SKM-1 (cell line): ENCODE measurements around the gene TRIM4.
"Not testable (repeated sequence)": the region's sequence is repeated elsewhere in the genome, so short reads cannot be mapped to it uniquely, and the experiment has no call there.

Experiments used
- DNase-seq: peaks from one replicate; lab custom pipeline; 2025; ENCODE audit not compliant: unreplicated experiment; lab: John Stamatoyannopoulos, UW

TRIM4 gene

GRCh38 chr7:99920149-99920548 lies 819 bp upstream of the TRIM4 start:
- DNase-seq, result no peak

- DNase-seq, result no peak
Measured at GRCh38 chr7:99919814-99920112, 433 bp upstream of the TRIM4 start.

- no peak for DNase-seq
Measured at GRCh38 chr7:99910976-99911375, 8.4 kb downstream of the TRIM4 start.

- no peak for DNase-seq
Measured at GRCh38 chr7:99901581-99901980, 17.7 kb downstream of the TRIM4 start.

DNA sequence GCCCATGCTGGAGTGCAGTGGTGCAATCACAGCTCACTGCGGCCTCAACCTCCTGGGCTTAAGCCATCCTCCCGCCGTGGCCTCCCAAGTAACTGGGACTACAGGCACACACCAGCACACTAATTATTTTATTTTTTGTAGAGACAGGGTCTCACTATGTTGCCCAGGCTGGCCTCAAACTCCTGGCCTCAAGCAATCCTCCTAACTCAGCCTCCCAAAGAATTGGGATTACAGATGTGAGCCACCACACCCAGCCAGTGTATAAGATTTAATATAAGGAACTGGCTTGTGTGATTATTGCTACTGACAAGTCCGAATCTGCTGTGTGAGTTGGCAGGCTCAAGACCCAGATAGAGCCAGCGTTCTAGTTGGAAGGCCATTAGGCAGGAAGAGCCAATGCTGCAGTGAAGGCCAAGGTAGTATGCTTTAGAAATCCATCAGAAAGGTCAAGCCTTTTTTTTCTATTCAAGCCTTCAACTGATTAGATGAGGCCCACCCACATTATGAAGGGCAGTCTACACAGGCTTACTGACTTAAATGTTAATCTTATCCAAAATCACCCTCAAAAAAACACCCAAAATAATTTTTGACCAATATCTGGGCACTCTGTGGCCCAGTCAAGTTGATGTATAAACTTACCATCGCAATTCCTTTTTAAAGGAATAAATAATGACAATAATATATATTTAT lies 19.4 kb downstream of the TRIM4 start:
- no peak for DNase-seq

DNA sequence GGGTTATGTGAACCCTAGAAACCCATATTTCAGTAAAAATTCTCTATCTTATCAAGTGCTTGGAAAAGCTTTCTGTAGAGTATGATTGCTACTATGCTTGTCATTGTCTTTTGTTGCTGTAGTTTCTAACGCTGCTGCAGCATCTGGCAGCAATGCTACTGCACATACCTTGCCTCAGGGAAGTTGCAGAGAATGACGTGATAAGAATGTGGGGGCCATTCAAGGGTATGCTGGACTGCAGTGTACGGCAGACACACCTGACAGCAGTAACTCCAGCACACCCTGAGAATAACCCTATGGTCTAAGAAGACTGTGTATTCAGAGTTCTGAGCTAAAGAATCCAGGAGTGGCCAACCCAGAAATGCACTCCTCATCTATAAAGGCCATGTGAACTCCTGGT lies 20.5 kb downstream of the TRIM4 start:
- no peak for DNase-seq

- no peak for DNase-seq
Measured at GRCh38 chr7:99898023-99898357, 21.3 kb downstream of the TRIM4 start.

GRCh38 chr7:99897322-99898022 lies 21.9 kb downstream of the TRIM4 start:
- DNase-seq, result no peak

- DNase-seq, result no peak
Measured at GRCh38 chr7:99894738-99895137, 24.6 kb downstream of the TRIM4 start.

DNA sequence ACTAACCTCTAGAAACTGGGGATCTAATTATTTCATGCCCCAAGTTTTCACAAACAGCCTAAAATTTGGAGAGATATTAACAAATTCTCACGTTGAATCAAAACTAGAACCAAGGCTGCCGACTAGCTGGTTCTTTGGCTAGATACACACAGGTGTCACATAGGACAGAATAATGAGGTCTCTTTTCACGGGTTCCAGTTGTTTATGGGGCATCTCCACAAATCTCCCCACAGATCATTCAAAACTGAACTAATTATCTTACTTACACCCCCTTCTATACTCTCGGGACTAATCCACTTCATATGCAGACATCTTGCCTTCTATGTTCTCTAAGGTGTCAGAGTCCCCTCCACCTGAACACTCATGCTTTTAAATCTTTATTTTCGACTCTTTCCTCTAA lies 26.1 kb downstream of the TRIM4 start:
- DNase-seq, result no peak

DNA sequence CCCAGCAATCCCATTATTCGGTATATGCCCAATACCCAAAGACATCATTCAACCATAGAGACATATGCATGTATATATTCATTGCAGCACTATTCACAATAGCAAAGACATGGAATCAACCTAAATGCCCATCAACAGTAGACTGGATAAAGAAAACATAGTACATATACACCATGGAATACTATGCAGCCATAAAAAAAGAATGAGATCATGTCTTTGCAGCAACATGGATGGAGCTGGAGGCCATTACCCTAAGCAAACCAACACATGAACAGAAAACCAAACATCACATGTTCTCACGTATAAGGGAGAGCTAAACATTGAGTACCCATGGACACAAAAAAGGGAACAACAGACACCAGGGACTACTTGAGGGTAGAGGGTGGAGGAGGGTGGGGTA lies 29.0 kb downstream of the TRIM4 start:
- not testable (repeated sequence) for DNase-seq

DNA sequence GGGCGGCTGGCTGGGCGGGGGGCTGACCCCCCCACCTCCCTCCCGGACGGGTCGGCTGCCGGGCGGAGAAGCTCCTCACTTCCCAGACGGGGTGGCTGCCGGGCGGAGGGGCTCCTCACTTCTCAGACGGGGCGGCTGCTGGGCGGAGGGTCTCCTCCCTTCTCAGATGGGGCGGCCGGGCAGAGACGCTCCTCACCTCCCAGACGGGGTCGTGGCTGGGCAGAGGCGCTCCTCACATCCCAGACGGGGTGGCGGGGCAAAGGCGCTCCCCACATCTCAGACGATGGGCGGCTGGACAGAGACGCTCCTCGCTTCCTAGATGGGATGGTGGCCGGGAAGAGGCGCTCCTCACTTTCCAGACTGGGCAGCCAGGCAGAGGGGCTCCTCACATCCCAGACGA lies 31.0 kb downstream of the TRIM4 start:
- DNase-seq, result not testable (repeated sequence)

GRCh38 chr7:99881370-99881769 lies 38.0 kb downstream of the TRIM4 start:
- DNase-seq, result no peak

- DNase-seq, result no peak
Measured at GRCh38 chr7:99876933-99877332, 42.4 kb downstream of the TRIM4 start, which contains the start of gene OR2AE1. Gene OR2AE1, minus strand, starts transcription at chr7:99877033. Its CDS starts 0 bp downstream, at chr7:99877033.

DNA sequence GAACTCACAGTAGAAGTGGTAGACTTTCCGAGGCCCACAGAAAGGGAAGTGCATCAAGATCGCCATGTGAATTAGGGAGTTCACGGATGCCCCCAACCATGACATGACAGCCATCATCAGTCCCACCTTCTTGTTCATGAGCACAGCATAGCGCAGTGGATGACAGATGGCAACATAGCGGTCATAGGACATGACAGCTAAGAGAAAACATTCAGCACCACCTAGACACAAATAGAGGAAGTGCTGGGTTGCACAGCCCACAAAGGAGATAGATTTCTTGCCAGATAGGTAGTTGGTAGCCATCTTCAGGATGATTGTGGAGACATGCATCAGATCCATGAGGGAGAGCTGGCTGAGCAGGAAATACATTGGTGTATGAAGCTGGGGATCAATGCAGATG lies 42.8 kb downstream of the TRIM4 start:
- DNase-seq, result peak; percentile 24

- DNase-seq, result no peak
Measured at GRCh38 chr7:99868246-99868645, 51.1 kb downstream of the TRIM4 start.

- not testable (repeated sequence) for DNase-seq
Measured at GRCh38 chr7:99867477-99867876, 51.9 kb downstream of the TRIM4 start.

GRCh38 chr7:99863847-99864440 lies 55.4 kb downstream of the TRIM4 start:
- no peak for DNase-seq

- DNase-seq, result no peak
Measured at GRCh38 chr7:99860281-99861127, 58.8 kb downstream of the TRIM4 start.

- DNase-seq, result no peak
Measured at GRCh38 chr7:99855236-99855635, 64.1 kb downstream of the TRIM4 start.

GRCh38 chr7:99848420-99849216 lies 70.7 kb downstream of the TRIM4 start:
- DNase-seq, result no peak
